Mesendoderm (in vitro differentiated cells): ENCODE data around the gene ADAMTS12.

Source experiments
- DNase-seq: peaks from one replicate; pipeline ENCODE4 v3.0.0; 2013
- H2AK5ac ChIP-seq: 2 replicates; pipeline ENCODE4 v1.6.1; 2013; ENCODE audit warnings: low read length, inconsistent platforms
- H2BK120ac ChIP-seq: 2 replicates; pipeline ENCODE4 v1.6.1; 2013; ENCODE audit warnings: low read depth, mild to moderate bottlenecking, low read length, moderate library complexity, mixed read lengths
- H2BK15ac ChIP-seq: replicated peaks from 2 replicates; pipeline ENCODE4 v1.6.1; 2013; ENCODE audit warnings: low read depth, mild to moderate bottlenecking, moderate library complexity
- H2BK5ac ChIP-seq: 2 replicates; pipeline ENCODE4 v1.6.1; 2013; ENCODE audit warnings: low read length, inconsistent platforms
- H3K18ac ChIP-seq: 2 replicates; pipeline ENCODE4 v1.6.1; 2013; ENCODE audit warnings: mild to moderate bottlenecking, low read length, mixed read lengths
- H3K23ac ChIP-seq: one replicate; pipeline ENCODE4 v1.6.1; 2013; ENCODE audit warnings: low read length
- H3K27ac ChIP-seq: 2 replicates; pipeline ENCODE4 v1.5.1; 2013; ENCODE audit warnings: low read depth, mild to moderate bottlenecking, inconsistent platforms, low read length, moderate library complexity
- H3K27me3 ChIP-seq: 2 replicates; pipeline ENCODE4 v1.6.1; 2013; ENCODE audit warnings: low read length, control low read depth, mild to moderate bottlenecking, inconsistent platforms; ENCODE audit not compliant: insufficient read depth, poor library complexity
- H3K36me3 ChIP-seq: 2 replicates; pipeline ENCODE4 v1.6.1; 2013; ENCODE audit warnings: low read length, inconsistent platforms; ENCODE audit not compliant: control insufficient read depth, insufficient read depth
- H3K4ac ChIP-seq: one replicate; pipeline ENCODE4 v1.6.1; 2013; ENCODE audit warnings: low read depth, mild to moderate bottlenecking, low read length, moderate library complexity
- H3K4me1 ChIP-seq: 2 replicates; pipeline ENCODE4 v1.6.1; 2013; ENCODE audit warnings: low read depth, low read length, inconsistent platforms; ENCODE audit not compliant: control insufficient read depth
- H3K4me2 ChIP-seq: 2 replicates; pipeline ENCODE4 v1.6.1; 2013; ENCODE audit warnings: low read length
- H3K4me3 ChIP-seq: 2 replicates; pipeline ENCODE4 v1.5.1; 2013; ENCODE audit warnings: mild to moderate bottlenecking, low read length
- H3K56ac ChIP-seq: one replicate; pipeline ENCODE4 v1.6.1; 2013; ENCODE audit warnings: low read length
- H3K79me1 ChIP-seq: 2 replicates; pipeline ENCODE4 v1.6.1; 2013; ENCODE audit warnings: low read length, inconsistent platforms
- H3K79me2 ChIP-seq: 2 replicates; pipeline ENCODE4 v1.6.1; 2013; ENCODE audit warnings: mild to moderate bottlenecking, low read length; ENCODE audit not compliant: control insufficient read depth, insufficient read depth
- H3K9ac ChIP-seq: 2 replicates; pipeline ENCODE4 v1.6.1; 2013; ENCODE audit warnings: low read length, inconsistent platforms
- H4K5ac ChIP-seq: one replicate; pipeline ENCODE4 v1.6.1; 2013; ENCODE audit warnings: low read length
- H4K8ac ChIP-seq: one replicate; pipeline ENCODE4 v1.6.1; 2013; ENCODE audit warnings: low read depth, mild to moderate bottlenecking, control low read depth, low read length, moderate library complexity
- WGBS: extraction: QIAGEN DNeasy Blood & Tissue Kit; methylation state at CpG from one replicate; pipeline ENCODE4 v1.1.7; 2013; ENCODE audit warnings: low lambda C conversion rate, missing lambda C conversion rate; ENCODE audit not compliant: insufficient coverage; ENCODE audit errors: extremely low coverage; 5-methylcytosine and 5-hydroxymethylcytosine counted together

The ADAMTS12 gene

DNA sequence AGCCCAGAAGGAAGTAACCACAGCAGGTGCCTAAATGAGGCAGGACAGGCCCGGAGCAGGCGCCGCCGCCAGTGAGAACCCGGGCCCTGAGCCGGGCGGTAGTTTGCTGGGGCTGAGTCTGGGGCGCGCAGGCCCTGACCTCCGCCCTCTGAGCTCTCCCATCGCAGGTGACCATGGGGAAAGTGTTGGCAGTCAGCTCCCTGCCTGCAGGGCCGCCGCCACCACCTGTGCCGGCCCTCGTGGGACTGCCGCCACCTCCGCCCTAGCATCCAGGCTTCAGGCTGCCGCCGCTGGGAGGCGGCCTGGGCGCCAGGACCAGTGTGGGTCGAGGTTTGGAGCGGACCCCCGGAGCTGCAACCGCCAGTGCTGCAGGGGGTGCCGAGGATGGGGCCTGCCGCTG lies 389.9 kb downstream of the ADAMTS12 start:
- Histone ChIP-seq H3K23ac (no peak overlapping the region), H2AK5ac (no peak overlapping the region), H3K4me3 (no peak overlapping the region), H3K79me2 (no peaks in the 10 kb centered on the region), H3K9ac (no peak overlapping the region), H3K27ac (no peak overlapping the region), H3K18ac (no peak overlapping the region), H2BK120ac (no peak overlapping the region), H2BK5ac (no peak overlapping the region), H4K5ac (no peak overlapping the region), H3K56ac (no peak overlapping the region), H3K79me1 (no peaks in the 10 kb centered on the region), H4K8ac (no peak overlapping the region), H3K4me2 (no peak overlapping the region), H3K27me3 (no peaks in the 10 kb centered on the region), H3K4ac (no peak overlapping the region), H2BK15ac (no peak overlapping the region), H3K4me1 (no peaks in the 10 kb centered on the region), H3K36me3 (no peaks in the 10 kb centered on the region)
- WGBS, result no CpG with 5 or more reads among the region's 27 CpGs
- DNase-seq, result no peak

DNA sequence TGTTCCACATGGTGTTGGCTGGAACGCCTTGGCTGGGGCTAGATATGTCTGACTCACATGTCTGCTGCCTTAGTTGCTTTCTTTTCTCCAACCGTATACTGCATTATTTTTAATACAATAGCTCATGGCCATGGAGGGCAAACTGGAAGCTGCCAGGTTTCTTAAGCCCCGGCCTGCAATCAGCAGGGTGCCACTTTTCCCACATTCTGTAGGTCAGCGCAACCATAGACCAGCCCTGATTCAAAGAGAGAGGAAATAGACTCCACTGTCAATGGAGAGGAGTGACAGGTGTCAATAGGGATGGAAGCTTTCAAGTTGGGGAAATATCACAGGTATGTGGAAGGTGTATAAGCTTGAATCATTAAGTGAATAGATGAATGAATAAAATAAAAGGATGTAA lies 390.5 kb downstream of the ADAMTS12 start:
- no peak overlapping the region for H4K5ac ChIP-seq
- no peak overlapping the region for H3K4me2 ChIP-seq
- H3K18ac ChIP-seq, result no peak overlapping the region
- H2BK15ac ChIP-seq, result no peak overlapping the region
- no peak overlapping the region for H3K27ac ChIP-seq
- no peaks in the 10 kb centered on the region for H3K36me3 ChIP-seq
- no peak for DNase-seq
- no peak overlapping the region for H3K4me3 ChIP-seq
- no peaks in the 10 kb centered on the region for H3K4me1 ChIP-seq
- no peak overlapping the region for H2AK5ac ChIP-seq
- no peak overlapping the region for H4K8ac ChIP-seq
- no peak overlapping the region for H3K56ac ChIP-seq
- H3K23ac ChIP-seq, result no peak overlapping the region
- no peaks in the 10 kb centered on the region for H3K27me3 ChIP-seq
- H3K79me1 ChIP-seq, result no peaks in the 10 kb centered on the region
- WGBS, result no CpG with 5 or more reads among the region's 4 CpGs
- no peak overlapping the region for H3K4ac ChIP-seq
- H3K79me2 ChIP-seq, result no peaks in the 10 kb centered on the region
- H2BK5ac ChIP-seq, result no peak overlapping the region
- no peak overlapping the region for H2BK120ac ChIP-seq
- no peak overlapping the region for H3K9ac ChIP-seq

DNA sequence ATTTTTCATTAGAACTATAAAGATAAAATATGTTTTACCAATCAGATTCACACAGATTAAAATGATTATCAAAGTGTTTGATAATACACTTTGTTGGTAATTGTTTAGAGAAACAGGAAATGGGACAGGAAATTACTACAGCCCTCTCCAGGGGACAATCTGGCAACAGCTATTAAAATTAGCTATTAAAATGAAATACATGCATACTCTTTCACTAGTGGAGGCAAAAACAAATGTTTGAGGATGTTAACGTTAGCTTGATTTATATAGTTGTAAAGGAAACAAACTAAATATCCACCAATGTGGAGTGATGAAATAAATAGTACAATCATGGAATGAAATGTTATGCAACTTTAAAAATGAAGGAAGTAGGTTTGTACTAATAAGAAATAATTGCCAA lies 397.3 kb downstream of the ADAMTS12 start:
- Histone ChIP-seq H3K56ac (no peak overlapping the region), H3K79me1 (no peaks in the 10 kb centered on the region), H3K18ac (no peak overlapping the region), H3K4ac (no peak overlapping the region), H3K4me1 (no peaks in the 10 kb centered on the region), H4K5ac (no peak overlapping the region), H3K4me2 (no peak overlapping the region), H3K23ac (no peak overlapping the region), H3K79me2 (no peaks in the 10 kb centered on the region), H3K27me3 (no peaks in the 10 kb centered on the region), H2AK5ac (no peak overlapping the region), H2BK15ac (no peak overlapping the region), H3K27ac (no peak overlapping the region), H2BK5ac (no peak overlapping the region), H3K9ac (no peak overlapping the region), H2BK120ac (no peak overlapping the region), H4K8ac (no peak overlapping the region), H3K4me3 (no peak overlapping the region), H3K36me3 (no peaks in the 10 kb centered on the region)
- DNase-seq, result no peak
- no CpG with 5 or more reads among the region's 1 CpG for WGBS

DNA sequence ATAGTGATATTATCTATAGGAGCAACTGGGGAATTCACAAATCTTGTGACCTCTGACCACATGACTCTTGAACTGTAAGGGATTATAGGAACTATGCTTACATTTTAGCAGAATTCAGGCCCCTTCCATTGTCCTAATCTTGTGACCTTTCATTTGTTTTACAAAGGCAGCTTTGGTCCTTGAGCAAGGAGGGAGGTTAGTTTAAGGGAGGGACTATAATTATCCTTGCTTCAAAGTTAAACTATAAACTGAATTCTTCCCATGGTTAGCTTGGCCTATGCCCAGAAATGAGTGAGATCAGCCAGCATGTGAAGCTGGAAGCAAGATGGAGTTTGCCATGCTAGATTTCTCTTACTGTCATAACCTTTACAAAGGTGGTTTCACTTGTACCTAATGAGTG lies 399.8 kb downstream of the ADAMTS12 start:
- no peak overlapping the region for H3K9ac ChIP-seq
- no peak overlapping the region for H3K4me3 ChIP-seq
- DNase-seq, result no peak
- no peaks in the 10 kb centered on the region for H3K79me1 ChIP-seq
- no peak overlapping the region for H3K4ac ChIP-seq
- no peak overlapping the region for H2BK15ac ChIP-seq
- no peaks in the 10 kb centered on the region for H3K4me1 ChIP-seq
- H3K36me3 ChIP-seq, result no peaks in the 10 kb centered on the region
- H2BK5ac ChIP-seq, result no peak overlapping the region
- H3K79me2 ChIP-seq, result no peaks in the 10 kb centered on the region
- H4K5ac ChIP-seq, result no peak overlapping the region
- no peak overlapping the region for H4K8ac ChIP-seq
- H3K56ac ChIP-seq, result no peak overlapping the region
- no peak overlapping the region for H2AK5ac ChIP-seq
- no peak overlapping the region for H3K4me2 ChIP-seq
- H3K27ac ChIP-seq, result no peak overlapping the region
- no peak overlapping the region for H3K18ac ChIP-seq
- H3K23ac ChIP-seq, result no peak overlapping the region
- no peak overlapping the region for H2BK120ac ChIP-seq
- H3K27me3 ChIP-seq, result no peaks in the 10 kb centered on the region

DNA sequence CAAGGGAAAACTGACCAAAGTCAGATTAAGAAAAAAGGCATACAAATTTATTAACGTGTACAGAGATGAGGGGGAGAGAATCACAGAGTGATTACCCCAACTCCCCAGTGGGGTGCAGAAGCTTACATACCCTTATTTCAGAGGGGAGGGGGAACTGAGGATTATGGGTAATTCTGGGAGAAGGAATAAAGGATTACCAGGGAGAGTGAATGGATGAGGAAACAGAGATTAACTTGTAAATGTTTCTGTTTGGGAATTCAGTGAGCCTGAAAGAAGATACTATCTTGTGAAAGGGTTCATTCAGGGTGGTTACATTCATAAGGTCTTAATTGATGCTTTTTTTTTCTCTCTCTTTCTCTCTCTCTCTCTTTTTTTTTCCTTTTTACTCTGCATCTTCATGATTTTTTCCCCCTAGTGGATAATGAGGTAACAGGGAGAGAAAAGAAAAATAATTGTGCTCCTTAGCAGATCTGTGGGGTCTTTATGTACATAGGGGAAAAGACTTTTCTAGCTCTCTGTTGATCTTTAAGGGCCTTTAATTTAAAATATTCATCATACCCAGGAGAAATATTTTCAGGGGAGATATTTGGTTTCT lies 401.6 kb downstream of the ADAMTS12 start:
- H3K4me2 ChIP-seq, result no peak overlapping the region
- no peak overlapping the region for H3K56ac ChIP-seq
- no peak overlapping the region for H3K27ac ChIP-seq
- no peak overlapping the region for H2BK5ac ChIP-seq
- H4K5ac ChIP-seq, result no peak overlapping the region
- no peaks in the 10 kb centered on the region for H3K27me3 ChIP-seq
- no peaks in the 10 kb centered on the region for H3K79me1 ChIP-seq
- H3K79me2 ChIP-seq, result no peaks in the 10 kb centered on the region
- no peak overlapping the region for H3K4ac ChIP-seq
- no peak overlapping the region for H2BK15ac ChIP-seq
- no peak overlapping the region for H3K9ac ChIP-seq
- no peak overlapping the region for H3K4me3 ChIP-seq
- H3K4me1 ChIP-seq, result no peaks in the 10 kb centered on the region
- H3K18ac ChIP-seq, result no peak overlapping the region
- H2AK5ac ChIP-seq, result no peak overlapping the region
- H3K23ac ChIP-seq, result no peak overlapping the region
- DNase-seq, result no peak
- H3K36me3 ChIP-seq, result no peaks in the 10 kb centered on the region
- H2BK120ac ChIP-seq, result no peak overlapping the region
- WGBS, result no CpG with 5 or more reads among the region's 1 CpG
- no peak overlapping the region for H4K8ac ChIP-seq

DNA sequence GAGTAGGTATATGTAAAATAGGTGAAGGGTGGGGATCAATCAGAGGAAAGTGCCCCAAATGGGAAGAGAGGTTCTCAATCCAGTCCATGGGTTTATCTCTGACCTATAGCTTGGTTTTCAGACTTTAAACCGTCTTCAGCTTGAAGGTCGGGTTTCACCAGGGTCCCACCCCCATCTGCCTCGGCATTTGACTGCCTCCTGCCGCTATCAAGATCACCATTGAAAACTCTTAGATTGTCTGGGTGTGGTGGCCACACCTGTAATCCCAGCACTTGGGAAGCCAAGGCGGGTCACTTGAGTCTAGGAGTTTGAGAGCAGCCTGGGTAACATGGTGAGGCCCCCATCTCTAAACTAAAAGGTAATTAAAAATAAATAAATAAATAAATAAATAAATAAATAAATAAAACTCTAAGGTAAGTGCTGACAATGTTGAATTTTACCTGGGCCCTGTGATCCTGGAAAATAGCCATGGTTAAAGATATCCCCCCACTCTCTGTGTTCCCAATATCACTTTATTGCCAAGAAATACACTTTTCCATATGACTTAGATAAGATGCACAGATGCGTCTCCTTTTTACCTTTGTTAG lies 402.2 kb downstream of the ADAMTS12 start:
- DNase-seq, result no peak
- H3K9ac ChIP-seq, result no peak overlapping the region
- no peak overlapping the region for H4K8ac ChIP-seq
- no peaks in the 10 kb centered on the region for H3K79me1 ChIP-seq
- H3K4me2 ChIP-seq, result no peak overlapping the region
- H2AK5ac ChIP-seq, result no peak overlapping the region
- H3K4me1 ChIP-seq, result no peaks in the 10 kb centered on the region
- no peak overlapping the region for H2BK120ac ChIP-seq
- H3K36me3 ChIP-seq, result no peaks in the 10 kb centered on the region
- no peaks in the 10 kb centered on the region for H3K79me2 ChIP-seq
- no CpG with 5 or more reads among the region's 6 CpGs for WGBS
- no peak overlapping the region for H3K4me3 ChIP-seq
- no peak overlapping the region for H3K27ac ChIP-seq
- H3K18ac ChIP-seq, result no peak overlapping the region
- H3K56ac ChIP-seq, result no peak overlapping the region
- no peak overlapping the region for H3K23ac ChIP-seq
- H3K27me3 ChIP-seq, result no peaks in the 10 kb centered on the region
- H3K4ac ChIP-seq, result no peak overlapping the region
- no peak overlapping the region for H4K5ac ChIP-seq
- H2BK5ac ChIP-seq, result no peak overlapping the region
- H2BK15ac ChIP-seq, result no peak overlapping the region
